ENCODE results near the gene C8B.
A peak's percentile ranks its signal among the peaks of the same experiment; 100 is the strongest.

C8B gene

DNA sequence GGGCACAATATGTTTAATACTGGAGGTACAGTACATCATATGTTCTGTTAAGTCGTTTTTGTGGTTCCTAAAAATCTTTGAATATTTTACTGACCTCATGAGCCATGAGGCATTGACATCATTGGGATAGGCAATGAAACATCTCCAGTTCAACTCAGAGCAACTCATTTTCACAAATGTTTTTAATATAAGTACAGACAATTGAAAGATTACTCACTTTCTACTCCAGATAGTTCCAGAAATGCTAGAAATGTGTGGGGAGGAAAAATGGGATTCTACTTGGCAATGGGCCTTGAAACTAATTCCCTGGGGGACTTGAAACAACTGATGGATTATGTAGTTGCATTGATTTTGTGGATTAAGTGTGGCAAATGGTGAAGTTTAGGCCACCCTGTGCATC, 7.2 kb upstream of the C8B start:
- FAIRE-seq (no peak), DNase-seq (ENCODE audit: insufficient read length, low spot score) (no peak)
- TF ChIP-seq, protein P1, sequence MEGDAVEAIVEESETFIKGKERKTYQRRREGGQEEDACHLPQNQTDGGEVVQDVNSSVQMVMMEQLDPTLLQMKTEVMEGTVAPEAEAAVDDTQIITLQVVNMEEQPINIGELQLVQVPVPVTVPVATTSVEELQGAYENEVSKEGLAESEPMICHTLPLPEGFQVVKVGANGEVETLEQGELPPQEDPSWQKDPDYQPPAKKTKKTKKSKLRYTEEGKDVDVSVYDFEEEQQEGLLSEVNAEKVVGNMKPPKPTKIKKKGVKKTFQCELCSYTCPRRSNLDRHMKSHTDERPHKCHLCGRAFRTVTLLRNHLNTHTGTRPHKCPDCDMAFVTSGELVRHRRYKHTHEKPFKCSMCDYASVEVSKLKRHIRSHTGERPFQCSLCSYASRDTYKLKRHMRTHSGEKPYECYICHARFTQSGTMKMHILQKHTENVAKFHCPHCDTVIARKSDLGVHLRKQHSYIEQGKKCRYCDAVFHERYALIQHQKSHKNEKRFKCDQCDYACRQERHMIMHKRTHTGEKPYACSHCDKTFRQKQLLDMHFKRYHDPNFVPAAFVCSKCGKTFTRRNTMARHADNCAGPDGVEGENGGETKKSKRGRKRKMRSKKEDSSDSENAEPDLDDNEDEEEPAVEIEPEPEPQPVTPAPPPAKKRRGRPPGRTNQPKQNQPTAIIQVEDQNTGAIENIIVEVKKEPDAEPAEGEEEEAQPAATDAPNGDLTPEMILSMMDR (IDR thresholded peaks at IDR 0.05; ENCODE audit: insufficient read depth, missing control alignments) = no peak

DNA sequence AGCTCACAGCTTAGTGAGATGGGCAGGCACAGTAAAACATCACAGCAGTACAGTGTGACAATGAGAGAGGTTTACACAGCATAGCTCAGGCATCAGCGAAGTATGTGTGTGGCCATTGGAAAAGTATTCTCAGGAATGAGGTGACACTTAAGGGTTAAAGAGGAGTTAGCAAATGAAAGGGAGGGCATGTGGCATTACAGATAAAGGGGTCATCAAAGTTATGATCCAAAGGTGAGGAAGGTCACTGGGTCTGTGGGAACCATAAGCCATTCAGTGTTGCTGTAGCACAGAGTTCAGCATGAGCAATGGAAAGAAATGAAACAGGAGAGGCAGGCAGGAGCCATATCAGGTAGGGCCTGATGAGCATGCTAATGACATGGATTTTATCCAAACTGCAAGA, 4.5 kb upstream of the C8B start:
- DNase-seq (ENCODE audit: insufficient read length, low spot score) = no peak
- TF ChIP-seq, protein P1 (IDR thresholded peaks at IDR 0.05; ENCODE audit: insufficient read depth, missing control alignments) = no peak

DNA sequence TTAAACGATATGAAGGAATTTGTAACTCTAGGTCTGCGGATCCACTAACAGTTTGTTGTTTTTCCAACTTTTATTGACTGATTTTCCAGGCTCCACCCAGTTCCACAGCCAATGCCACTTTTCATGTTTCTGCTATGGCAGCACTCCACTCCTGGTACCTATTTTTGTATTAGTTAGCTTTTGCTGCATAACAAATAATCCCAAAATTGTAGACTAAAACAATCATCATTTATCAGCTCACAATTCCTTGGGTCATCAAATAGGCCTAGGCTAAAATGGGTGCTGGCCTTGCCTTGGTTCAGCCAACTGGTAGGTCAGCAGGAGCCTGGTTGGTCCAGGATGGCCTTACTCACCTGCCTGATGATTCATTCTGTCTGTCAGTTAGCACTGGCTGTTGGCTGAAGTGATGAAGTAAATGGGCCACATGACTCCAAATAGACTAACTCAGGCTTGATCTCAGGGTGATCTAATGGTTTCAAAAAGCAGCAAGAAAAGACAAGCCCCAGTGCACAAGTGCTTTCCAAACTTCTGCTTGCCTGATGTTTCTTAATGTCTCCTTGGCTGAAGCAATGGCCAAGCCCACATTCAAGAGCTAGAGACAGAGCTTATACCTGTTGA, 3.2 kb upstream of the C8B start:
- DNase-seq (ENCODE audit: insufficient read length, low spot score) = no peak
- TF ChIP-seq, protein P1 (IDR thresholded peaks at IDR 0.05; ENCODE audit: insufficient read depth, missing control alignments) = no peak
- FAIRE-seq = no peak

More for the DNA sequence above, 4.5 kb upstream of the C8B start:
- FAIRE-seq = no peak

DNA sequence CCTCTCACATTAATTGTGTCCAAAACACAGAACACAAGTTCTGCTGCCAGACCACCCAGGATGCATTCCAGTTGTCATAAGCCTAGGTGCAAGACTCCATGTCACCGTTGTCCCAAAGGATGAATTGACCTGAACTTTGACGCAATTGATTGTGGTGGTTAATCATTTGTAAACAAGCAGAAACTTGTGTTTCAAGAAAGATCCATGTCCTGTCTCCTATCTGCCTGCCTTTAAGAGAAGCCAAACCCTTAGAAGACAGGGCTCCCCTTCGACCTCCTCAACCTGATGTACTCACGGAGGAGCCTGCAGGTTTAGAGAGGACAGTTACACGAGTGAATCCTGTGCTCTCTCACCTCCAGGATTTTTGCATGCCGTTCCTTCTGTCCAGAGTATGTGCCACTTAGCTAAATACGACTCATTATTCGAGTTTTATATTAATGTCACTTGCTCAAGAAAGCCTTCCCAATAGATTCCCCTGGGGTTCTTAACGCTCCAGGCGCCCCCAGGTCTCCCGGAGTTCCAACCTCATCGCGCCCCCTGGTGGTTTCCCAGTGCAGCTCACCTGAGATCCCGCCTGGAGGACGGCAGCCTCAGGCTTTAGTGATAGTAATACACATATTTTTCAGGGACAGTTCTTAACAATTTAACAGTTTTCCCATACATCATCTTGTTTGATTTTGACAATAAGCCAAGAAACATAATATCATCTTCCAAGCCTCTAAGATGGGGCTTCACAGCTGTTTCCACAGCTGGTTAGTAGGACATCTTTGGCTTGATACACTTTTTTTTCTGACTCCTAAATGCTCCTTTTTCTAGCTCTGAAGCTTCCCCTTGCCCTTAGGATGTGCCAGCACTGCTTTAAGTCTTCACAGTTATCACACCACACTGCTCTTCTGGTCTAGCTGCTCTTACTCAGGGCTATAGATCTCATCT, 2.4 kb upstream of the C8B start:
- DNase-seq (ENCODE audit: insufficient read length, low spot score) (no peak), FAIRE-seq (no peak)
- TF ChIP-seq, protein P1 (IDR thresholded peaks at IDR 0.05; ENCODE audit: insufficient read depth, missing control alignments) = peak; percentile 56

DNA sequence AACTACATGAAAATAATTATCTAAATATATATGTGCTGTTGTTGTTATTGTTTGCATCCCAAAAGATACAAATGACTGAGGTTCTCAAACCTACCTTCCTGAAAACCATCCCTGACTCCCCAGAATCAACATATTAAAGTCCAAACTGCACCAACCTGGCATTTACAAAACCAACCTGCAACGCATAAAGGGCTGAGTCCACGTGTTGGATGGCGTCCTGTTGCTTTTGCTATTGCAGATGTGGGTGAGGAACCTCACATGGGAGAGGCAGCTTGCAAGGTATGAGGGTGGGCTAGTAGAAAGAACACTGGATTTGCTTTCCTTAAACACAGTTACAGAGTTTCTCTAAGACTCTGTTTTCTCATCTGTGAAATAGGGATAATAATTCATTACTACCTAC, 1.5 kb upstream of the C8B start:
- FAIRE-seq = no peak
- TF ChIP-seq, protein P1 (IDR thresholded peaks at IDR 0.05; ENCODE audit: insufficient read depth, missing control alignments) = no peak
- no peak for DNase-seq (ENCODE audit: insufficient read length, low spot score)

DNA sequence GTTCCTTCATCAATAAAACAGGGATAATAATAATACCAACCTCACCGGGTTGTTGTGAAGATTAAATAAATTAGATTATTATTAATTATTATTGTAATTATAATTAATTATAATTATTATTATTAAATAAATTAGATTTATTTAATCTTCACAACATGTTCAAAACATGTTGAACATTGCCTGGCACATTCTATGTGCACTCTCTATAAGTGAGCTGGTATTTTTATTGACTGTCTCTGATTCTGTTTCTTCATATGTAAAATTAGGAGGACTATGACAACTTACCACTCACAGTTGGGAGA, 834 bp upstream of the C8B start:
- FAIRE-seq (no peak), DNase-seq (ENCODE audit: insufficient read length, low spot score) (no peak)
- TF ChIP-seq, protein P1 (IDR thresholded peaks at IDR 0.05; ENCODE audit: insufficient read depth, missing control alignments) = no peak

DNA sequence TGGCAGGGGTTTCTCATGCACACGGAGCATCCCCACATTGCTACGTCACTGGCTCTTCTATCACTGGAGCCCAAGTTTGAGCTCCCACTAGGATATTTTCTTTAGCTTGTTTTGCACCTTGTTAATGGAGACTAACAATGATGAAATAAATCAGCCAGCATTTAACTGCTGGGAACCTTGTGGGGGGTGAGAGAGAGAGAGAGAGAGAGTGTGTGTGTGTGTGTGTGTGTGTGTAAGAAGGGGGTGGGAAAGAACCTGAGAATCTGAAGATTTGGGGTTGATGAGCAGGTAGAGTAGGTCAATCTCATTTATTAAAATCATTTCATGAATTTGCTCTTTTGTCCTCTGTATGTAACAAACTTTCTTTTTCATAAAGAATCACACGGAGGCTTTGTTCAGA, 624 bp downstream of the C8B start:
- TF ChIP-seq, protein P1 (IDR thresholded peaks at IDR 0.05; ENCODE audit: insufficient read depth, missing control alignments) = no peak
- FAIRE-seq = no peak
- no peak for DNase-seq (ENCODE audit: insufficient read length, low spot score)
